C4-2B (cell line): ENCODE results near the gene GCG.

Experiments
- CTCF ChIP-seq: fragments of 450-650 bp; conservative IDR thresholded peaks from 2 replicates; pipeline ENCODE4 v1.5.1; 2017; ENCODE audit warnings: mild to moderate bottlenecking
- ZFX ChIP-seq: fragments of 450-650 bp; IDR thresholded peaks from 2 replicates; pipeline ENCODE4 v1.6.1; 2017

GRCh38 chr2:162166745-162167144, 14.7 kb upstream of the GCG start:
- no peak for TF ChIP-seq CTCF
- TF ChIP-seq ZFX = no peak
